Left lobe of liver (tissue), 2 donors: Measurements from ENCODE around the gene IRF4. TPM values are rescaled to one million over a fixed set of nuclear protein-coding genes. Genes with fewer than 3 reads are reported as not detected.

Experiments
- ATAC-seq: fragments of 200-7000 bp; cut with Tn5 transposase; one replicate; pipeline ENCODE4 v1.9.1; 2020; ENCODE audit warnings: mild to moderate bottlenecking, moderate library complexity
- DNase-seq: peaks from one replicate; pipeline ENCODE4 v3.0.0-alpha.2; 2020; ENCODE audit warnings: low spot score
- total RNA-seq: library from RNA; stranded (reverse); gene quantifications from one replicate; pipeline ENCODE4 v1.2.1, GENCODE V29; 2021
- donor health status: DM: no; HTN: no; CAD: no; lungs with moderate emphysema.
- donor health status: DM: no; HTN: yes; CAD: no.

Gene IRF4
- total RNA-seq, 1 donor from 2014 or later: 1.7 TPM

DNA sequence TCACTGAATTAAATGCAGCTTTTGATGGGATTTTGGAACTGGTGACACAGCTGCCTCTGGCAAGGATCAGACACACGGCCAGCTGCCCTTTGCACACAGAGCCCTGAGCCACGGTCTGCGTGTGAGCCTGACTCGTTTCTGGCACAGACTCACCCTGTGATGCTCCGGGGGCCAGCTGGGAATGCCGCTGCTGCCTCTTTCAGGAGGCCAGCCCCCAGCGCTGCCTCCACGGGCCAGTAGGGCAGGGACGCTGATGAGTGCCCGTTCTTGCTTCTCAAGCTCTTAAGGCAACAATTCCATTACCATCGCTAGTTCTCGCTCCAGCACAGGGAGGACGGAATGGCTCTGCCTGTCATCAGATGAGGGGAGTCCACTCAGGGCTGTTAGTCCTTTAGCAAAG lies 61.6 kb downstream of the IRF4 start:
- ATAC-seq: no peak
- no peak for DNase-seq

DNA sequence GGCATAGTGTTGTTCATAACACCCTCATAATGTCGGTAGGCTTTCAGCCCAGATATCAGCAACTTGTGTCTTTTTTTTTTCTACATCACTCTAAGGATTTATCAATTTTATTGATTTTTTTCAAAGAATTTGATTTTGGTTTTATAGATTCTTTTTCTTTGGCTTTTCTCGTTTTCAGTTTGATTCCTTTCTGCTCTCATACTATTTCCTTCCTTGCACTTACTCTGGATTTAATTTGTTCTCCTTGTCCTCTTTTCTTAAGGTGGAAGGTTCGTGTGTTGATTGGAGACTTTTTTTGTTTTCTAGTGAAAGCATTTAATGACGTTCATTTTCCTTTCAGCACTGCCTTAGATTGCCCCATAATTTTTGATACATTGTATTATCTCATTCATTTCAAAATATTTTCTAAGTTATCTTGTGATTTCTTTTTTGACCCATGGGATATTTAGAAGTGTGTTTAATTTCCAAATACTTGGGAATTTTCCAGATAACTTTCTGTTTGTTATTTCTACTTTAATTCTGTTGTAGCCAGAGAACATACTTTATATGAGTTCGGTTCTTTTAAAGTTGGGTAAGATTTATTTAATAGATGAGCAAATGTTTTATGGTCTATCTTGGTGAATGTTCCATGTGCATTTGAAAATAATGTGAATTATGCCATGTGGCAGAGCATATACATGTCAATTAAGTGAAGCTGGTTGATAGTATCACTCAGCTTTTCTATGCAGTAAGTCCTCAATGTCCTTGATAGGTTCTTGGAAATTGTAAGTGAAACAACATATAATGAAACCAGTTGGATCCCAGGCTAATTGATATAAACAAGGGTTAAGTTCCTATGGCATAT lies 62.8 kb downstream of the IRF4 start:
- no peak for ATAC-seq
- no peak for DNase-seq

- no peak for DNase-seq
- no peak for ATAC-seq
Observed at GRCh38 chr6:455006-455585, 63.5 kb downstream of the IRF4 start.

DNA sequence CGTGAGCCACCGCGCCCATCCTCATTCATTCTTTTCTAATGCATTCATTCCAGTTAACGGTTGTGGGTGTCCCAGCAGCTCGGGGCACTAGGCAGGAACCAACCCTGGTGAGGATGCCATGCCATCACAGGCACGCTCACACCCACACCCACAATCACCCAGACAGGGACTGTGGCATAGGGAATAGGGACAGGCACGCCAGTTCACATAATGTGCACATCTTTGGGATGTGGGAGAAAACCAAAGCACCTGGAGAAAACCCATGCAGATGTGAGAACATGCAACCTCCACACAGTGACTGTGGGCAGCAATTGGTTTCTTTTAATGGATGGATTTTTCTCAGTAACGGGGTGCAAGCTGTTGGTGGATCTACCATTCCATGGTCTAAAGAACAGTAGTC lies 64.3 kb downstream of the IRF4 start:
- no peak for ATAC-seq
- DNase-seq: no peak

DNA sequence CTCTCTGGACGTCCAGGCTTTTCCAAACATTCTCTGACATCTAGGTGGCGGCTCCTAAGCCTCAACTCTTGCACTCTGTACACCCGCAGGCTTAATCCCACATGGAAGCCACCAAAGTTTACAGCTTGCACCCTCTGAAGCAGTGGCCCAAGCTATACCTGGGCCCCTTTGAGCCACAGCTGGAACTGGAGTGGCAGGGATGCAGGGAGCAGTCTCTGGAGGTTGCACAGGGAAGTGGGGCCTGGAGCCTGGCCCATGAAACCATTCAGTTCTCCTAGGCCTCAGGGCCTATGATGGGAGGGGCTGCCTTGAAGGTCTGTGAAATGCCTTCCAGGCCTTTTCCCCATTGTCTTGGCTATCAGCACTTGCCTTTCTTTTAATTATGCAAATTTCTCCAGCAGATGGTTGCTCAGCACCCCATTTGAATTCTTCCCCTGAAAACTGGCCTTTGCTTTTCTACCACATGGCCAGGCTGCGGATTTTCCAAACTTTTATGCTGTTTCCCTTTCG lies 64.9 kb downstream of the IRF4 start:
- DNase-seq (no peak), ATAC-seq (no peak)

- DNase-seq: no peak
Observed at GRCh38 chr6:456887-457286, 65.3 kb downstream of the IRF4 start.

More at GRCh38 chr6:456887-457286, 65.3 kb downstream of the IRF4 start:
- no peak for ATAC-seq

Other genes starting within 250 kb of the IRF4 start
- 15.9 TPM for gene DUSP22, start 99.3 kb upstream of the IRF4 start, total RNA-seq